Measurements from ENCODE around the gene BCL7C.

- TF ChIP-seq CREB1 (IDR thresholded peaks at IDR 0.05; ENCODE audit: low read depth) (no peak), FOXM1 (IDR thresholded peaks at IDR 0.05; ENCODE audit: borderline replicate concordance, low read depth) (no peak), RAD21 (IDR thresholded peaks at IDR 0.05; ENCODE audit: low read depth) (no peak)
These were observed 33.3 kb upstream of the BCL7C start for GRCh38 chr16:30926937-30927788.

Measured in Ishikawa (cell line).